ENCODE results near the gene MUSTN1.

The MUSTN1 gene

GRCh38 chr3:52830535-52831258 is 4.1 kb downstream of the MUSTN1 start, which contains the start of gene ITIH4:
TSS of gene ITIH4 (minus strand) at chr3:52830672. CDS start at chr3:52830642, 30 bp downstream.
- TF ChIP-seq REST (IDR thresholded peaks at IDR 0.05; ENCODE audit: insufficient read depth in 1 of 2, low read depth in 2 of 2, low read length in 2 of 2) = no peak
- no peak for TF ChIP-seq SIN3A (IDR thresholded peaks at IDR 0.05; ENCODE audit: borderline replicate concordance, insufficient read depth, low read length)
- no peak for TF ChIP-seq FOXP2 (optimal IDR thresholded peaks at IDR 0.05; ENCODE audit: borderline replicate concordance, extremely low read depth, extremely low read length, insufficient read depth)
- no peak for TF ChIP-seq TAF1 (IDR thresholded peaks at IDR 0.05; ENCODE audit: borderline replicate concordance, insufficient read depth, low read length)
- no peak for TF ChIP-seq POLR2AphosphoS5 (IDR thresholded peaks at IDR 0.05; ENCODE audit: low read depth, low read length)

GRCh38 chr3:52829906-52830463 is 4.8 kb downstream of the MUSTN1 start:
- no peak for TF ChIP-seq SIN3A (IDR thresholded peaks at IDR 0.05; ENCODE audit: borderline replicate concordance, insufficient read depth, low read length)

- no peak for TF ChIP-seq SIN3A (IDR thresholded peaks at IDR 0.05; ENCODE audit: borderline replicate concordance, insufficient read depth, low read length)
- TF ChIP-seq TAF1 (IDR thresholded peaks at IDR 0.05; ENCODE audit: borderline replicate concordance, insufficient read depth, low read length) = no peak
- TF ChIP-seq REST (IDR thresholded peaks at IDR 0.05; ENCODE audit: insufficient read depth in 1 of 2, low read depth in 2 of 2, low read length in 2 of 2) = no peak
- no peak for TF ChIP-seq POLR2AphosphoS5 (IDR thresholded peaks at IDR 0.05; ENCODE audit: low read depth, low read length)
- TF ChIP-seq FOXP2 (optimal IDR thresholded peaks at IDR 0.05; ENCODE audit: borderline replicate concordance, extremely low read depth, extremely low read length, insufficient read depth) = no peak
Measured at GRCh38 chr3:52829482-52829881, 5.3 kb downstream of the MUSTN1 start.

GRCh38 chr3:52827866-52828376 is 6.9 kb downstream of the MUSTN1 start:
- TF ChIP-seq REST (IDR thresholded peaks at IDR 0.05; ENCODE audit: insufficient read depth in 1 of 2, low read depth in 2 of 2, low read length in 2 of 2) (no peak), TAF1 (IDR thresholded peaks at IDR 0.05; ENCODE audit: borderline replicate concordance, insufficient read depth, low read length) (no peak), SIN3A (IDR thresholded peaks at IDR 0.05; ENCODE audit: borderline replicate concordance, insufficient read depth, low read length) (no peak), FOXP2 (optimal IDR thresholded peaks at IDR 0.05; ENCODE audit: borderline replicate concordance, extremely low read depth, extremely low read length, insufficient read depth) (no peak), POLR2AphosphoS5 (IDR thresholded peaks at IDR 0.05; ENCODE audit: low read depth, low read length) (no peak)

- TF ChIP-seq SIN3A (IDR thresholded peaks at IDR 0.05; ENCODE audit: borderline replicate concordance, insufficient read depth, low read length) = no peak
Measured at GRCh38 chr3:52827441-52827840, 7.4 kb downstream of the MUSTN1 start.

- TF ChIP-seq POLR2AphosphoS5 (IDR thresholded peaks at IDR 0.05; ENCODE audit: low read depth, low read length) (no peak), REST (IDR thresholded peaks at IDR 0.05; ENCODE audit: insufficient read depth in 1 of 2, low read depth in 2 of 2, low read length in 2 of 2) (no peak), FOXP2 (optimal IDR thresholded peaks at IDR 0.05; ENCODE audit: borderline replicate concordance, extremely low read depth, extremely low read length, insufficient read depth) (no peak), TAF1 (IDR thresholded peaks at IDR 0.05; ENCODE audit: borderline replicate concordance, insufficient read depth, low read length) (no peak), SIN3A (IDR thresholded peaks at IDR 0.05; ENCODE audit: borderline replicate concordance, insufficient read depth, low read length) (no peak)
Measured at GRCh38 chr3:52824037-52824436, 10.8 kb downstream of the MUSTN1 start.

Measured in PFSK-1 (cell line).